Mammary epithelial cell (primary cell): ENCODE measurements around the gene RAI14.

Source experiments
- CTCF ChIP-seq, 2 donors: IDR thresholded peaks in 1 of 2; conservative IDR thresholded peaks in 1 of 2; 2 replicates each; pipeline ENCODE4 v1.5.1; 2011 to 2012; ENCODE audit warnings: inconsistent platforms in 2 of 2, low read length in 2 of 2, mild to moderate bottlenecking in 2 of 2, control low read depth in 1 of 2, low read depth in 1 of 2; ENCODE audit not compliant: insufficient read depth in 1 of 2; ENCODE audit errors: extremely low read depth in 1 of 2
- EZH2 ChIP-seq: IDR thresholded peaks from 2 replicates; pipeline ENCODE4 v1.6.1; 2012; ENCODE audit warnings: low read length, inconsistent platforms, borderline replicate concordance

- no peak for TF ChIP-seq CTCF (conservative IDR thresholded peaks at IDR 0.05 in 1 of 2, IDR thresholded peaks at IDR 0.05 in 1 of 2; ENCODE audit: extremely low read depth in 1 of 2, insufficient read depth in 1 of 2, low read depth in 1 of 2, low read length in 2 of 2)
- no peak for TF ChIP-seq EZH2
Measured at GRCh38 chr5:34690301-34690700, 34.2 kb downstream of the RAI14 start.
